Stimulated activated CD4-positive, alpha-beta T cell treated with anti-CD3 and anti-CD28 coated beads, Interleukin-4, amount 100 ng/mL, for 24 hours (primary cell): ENCODE measurements around the gene CLSTN1.
A peak's percentile ranks its signal among the peaks of the same experiment; 100 is the strongest.

Experiments used
- DNase-seq: peaks from one replicate; pipeline ENCODE4 v3.0.0-alpha.2; 2020

Gene CLSTN1

DNA sequence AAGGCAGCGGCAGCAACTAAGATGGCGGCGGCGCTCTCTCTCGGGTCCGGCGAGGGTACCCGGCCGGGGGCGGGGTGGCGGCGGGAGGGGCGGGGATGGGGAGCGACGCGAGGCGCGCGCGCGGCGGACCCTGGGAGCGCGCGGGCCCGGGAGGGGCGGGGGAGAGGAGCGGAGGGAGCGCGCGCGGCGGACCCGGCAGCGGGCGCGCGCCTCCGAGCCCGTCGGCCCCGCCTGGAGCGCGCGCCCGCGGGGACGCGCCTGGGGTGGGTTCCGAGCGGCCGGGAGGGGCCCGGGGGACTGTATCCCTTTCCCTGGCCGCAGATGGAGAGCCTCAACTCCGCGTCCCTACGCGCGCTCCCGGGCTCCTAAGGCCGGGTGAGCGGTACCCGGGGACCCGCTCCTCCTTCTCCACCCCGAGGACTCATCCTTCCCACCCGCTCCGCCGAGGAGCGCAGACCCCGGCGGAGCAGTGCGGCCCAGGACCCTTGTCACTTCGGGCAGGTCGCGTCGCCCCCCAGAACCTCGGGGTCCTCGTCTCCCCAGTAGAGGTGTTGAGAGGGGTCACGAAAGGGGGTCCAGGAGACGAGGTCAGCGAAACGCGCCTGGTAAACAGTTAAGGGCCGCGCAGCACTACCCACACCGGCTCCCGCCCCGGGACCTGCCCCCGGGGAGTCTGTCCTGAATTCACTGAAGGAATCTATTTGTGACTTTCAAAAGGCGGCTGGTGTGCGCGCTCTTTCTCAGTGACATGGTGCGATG, at the start of gene CLSTN1:
Gene CLSTN1 (minus strand): TSS at position 23 of the 759 bp plus-strand sequence. CDS start 232 bp downstream, outside the sequence.
- DNase-seq = peak; percentile 88

DNA sequence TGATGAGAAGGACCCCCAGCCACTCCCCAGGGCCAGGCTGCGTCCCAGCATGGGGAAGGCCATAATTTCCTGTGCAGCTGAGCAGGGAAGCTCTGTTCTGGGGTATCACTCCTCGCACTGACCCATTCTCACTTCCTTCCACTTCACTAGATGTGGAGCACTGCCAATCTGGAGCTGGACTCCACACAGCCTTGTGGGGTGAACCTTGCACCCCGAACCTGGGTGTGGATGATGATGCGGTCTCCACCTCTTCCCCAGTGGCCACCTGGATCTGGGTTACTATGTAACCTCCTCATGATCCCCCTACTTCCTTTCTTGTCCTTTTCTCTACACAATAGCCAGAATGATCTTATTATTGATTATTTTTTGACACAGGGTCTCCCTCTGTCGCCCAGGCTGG, 49.6 kb upstream of the CLSTN1 start:
- no peak for DNase-seq

DNA sequence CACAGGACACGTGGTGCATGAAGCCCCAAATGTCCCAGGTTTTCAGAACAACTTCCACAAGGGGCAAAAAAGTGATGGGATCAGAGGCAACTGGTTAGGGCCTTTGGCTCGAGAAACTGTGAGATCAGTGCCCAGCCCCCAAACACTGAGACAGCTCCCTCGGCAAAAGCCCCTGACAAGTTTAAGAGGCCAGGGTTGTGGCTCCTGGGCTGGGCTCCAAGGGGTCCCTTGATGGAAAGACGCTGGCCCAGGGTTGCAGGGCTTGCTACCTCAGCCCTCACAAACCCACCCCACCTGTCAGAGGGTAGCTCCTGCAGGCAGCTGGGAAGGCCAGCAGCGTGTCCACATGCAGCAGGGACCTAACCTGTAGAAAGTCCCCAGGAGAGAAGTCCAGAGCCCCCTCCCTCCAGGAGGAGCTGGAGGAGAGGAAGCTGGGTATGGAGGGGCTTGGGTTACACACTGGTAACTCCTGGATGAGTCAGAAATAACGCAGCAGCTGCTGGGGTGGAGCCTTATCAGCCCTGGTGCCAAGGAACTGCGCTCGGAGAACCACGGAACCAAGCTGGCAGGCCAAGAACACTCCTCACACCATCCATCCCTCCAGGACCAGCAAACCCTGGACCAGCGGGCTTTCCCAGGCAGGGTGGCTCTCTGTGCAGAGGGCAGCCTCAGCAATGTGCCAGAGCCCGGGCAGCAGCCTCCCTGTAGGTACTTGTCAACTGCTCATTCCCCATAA, 48.8 kb upstream of the CLSTN1 start:
- DNase-seq = no peak

DNA sequence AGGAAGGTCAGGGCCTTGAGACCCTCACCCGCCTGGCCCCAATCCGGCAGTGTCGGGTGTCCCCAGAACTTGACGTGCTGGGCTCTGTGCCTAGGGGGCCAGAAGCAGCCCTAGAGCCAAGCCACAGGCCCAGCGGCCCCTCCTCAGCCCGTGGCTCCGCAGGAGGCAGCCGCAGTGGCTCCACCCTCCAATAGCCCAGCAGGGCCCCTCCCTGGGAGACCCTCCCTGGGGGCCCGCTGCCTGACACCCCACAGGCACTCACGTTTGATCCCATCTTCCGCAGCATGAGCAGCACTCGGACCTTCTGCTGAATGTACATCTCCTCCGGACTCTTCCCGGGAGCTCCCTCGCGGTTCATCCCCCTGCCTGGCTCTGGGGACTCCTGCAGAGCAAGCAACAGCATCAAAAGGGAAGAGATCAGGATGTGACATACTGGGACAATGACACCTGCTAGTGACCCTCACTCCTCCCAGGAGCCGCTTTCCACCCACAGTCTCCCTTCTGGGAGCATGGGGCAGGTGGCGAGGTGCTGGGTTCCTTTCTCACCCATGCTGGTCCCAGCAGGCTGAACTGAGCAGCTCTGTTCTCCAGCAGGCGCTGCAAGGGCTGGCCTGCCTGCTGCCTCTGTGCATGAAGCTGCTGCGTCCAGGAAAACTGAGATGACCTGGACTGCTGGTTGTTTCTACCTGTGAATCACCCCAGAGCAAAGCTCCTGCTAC, 48.1 kb upstream of the CLSTN1 start:
- no peak for DNase-seq

DNA sequence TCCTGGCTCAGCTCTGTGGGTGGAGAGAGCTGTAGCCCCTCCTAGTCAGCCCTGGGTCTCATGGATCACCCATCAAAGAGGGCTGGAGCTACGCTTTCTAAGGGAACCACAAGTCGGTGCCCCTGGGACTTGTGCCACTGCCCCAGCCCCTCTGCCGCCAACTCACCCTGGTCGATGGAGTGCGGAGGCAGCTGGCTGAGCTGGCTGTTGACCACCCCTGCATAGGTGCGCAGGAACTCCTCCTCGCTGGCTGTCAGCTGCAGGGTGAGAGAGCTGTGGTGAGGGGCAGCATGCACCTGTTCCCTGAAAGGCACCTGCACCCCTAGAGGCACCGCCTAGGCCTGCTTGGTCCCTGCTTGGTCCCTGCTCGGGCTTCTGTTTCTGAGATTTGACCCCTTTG, 47.3 kb upstream of the CLSTN1 start:
- no peak for DNase-seq

DNA sequence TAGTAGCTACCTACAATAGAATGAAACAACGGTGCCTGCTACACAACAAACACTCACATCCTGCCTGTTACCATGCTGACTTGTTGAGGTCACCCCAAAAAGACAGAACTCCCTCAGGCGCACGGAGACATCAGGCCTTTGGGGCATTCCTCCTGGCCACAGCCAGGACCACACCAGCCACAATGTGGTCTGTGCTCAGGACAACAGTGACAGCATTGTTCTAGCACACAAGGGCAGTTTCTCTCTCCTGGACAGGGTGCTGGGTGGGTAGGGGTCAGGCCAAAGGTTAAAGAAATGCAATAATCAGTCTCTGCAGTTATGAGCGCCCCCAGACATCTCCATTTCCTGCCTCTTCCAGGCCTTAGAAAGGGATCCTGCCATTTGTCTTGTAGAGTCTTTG, 46.8 kb upstream of the CLSTN1 start:
- no peak for DNase-seq

DNA sequence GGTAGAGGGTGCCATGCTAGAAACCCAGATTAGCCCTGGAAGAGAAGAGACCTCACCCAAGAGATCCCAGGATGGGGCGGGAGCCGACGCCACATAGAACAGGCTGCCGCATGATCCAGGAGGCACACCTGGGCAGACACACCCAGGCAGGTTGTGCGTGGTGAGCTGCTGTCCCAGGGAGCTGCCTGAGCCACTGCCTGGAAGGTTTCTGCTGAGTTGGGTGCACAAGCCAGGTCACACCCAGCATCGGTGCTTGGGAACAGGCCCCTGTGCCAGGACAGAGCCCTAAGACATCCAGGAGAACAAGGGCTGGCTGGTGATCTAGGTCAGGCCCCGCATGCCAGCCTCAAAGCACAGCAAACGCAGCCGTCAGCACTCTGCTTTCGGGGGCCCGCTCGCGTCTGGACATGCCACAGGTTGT, 46.1 kb upstream of the CLSTN1 start:
- DNase-seq = no peak

DNA sequence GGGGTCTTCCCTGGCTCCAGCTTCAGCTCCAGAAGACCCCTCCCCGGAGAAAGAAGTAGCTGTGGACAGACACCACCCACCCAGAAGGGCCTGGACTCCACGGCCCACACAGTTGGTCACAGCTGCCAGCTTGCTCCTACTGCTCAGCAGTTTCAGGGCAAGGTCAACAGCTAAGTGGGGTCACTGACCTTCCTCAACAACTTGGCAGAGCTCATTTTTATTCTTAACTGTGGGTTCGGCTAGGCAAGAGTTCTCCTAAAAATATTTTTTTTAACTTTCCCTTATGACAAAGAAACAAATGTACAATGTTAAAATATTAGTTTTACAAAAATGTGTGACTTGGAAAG, 44.5 kb upstream of the CLSTN1 start:
- DNase-seq = no peak

DNA sequence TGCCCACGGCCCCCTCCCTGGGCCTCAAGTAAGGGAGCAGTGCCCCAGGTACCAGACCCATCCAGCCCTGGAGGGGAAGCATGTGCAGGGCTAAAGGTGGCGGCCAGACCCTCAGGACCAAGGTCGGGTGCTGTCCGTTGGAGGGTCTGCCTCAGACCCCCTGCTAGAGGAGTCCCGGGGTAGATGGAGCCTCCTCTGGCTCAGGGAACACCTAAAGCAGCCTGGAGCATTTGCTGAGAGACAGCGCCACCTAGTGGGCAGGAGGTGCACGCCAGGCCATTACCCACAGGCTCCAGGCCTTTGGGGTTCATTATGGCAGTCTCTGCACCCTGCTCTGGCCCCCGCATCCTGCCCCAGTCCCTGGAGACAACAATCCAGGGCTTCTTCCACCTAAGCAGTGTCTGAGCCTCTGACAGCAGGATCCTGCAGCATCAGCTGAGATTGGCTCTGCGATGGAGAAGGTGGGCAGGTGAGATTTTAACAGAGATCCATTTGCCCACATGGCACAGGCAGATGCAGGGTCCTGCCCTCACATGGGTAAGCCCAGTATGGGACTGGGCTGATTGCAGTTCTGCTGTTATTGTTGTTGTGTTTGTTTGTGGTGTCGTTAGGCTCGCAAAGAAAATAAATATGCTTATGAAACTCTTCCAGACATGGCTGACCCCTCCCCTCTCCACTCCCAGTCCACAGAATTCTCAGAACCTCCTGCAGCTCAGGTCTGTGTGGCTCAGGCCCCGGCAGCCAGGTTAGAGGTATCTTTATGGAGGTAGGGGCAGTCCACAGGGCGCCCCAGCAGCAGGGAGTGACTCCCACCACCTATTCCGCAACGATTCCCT, 43.9 kb upstream of the CLSTN1 start:
- peak; percentile 90 for DNase-seq

DNA sequence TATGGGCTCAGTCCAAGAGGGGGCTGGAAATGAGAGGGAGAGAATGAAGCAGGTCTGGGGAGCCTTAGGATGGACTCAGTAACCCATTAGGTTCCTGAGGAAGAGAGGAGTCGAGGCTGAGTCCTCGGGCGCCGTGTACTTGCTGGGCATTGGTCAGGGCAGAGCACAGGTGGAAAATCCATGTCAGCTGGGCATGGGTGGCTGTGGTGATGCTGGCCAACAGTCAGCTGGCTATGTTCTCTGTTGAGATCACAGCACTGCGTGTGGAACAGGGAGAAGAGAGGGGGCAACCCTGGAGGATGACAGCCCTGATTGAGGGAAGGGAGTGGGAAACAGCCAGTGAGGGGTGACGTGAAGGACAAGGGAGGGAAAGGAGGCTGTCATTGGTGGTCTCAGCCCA, 43.1 kb upstream of the CLSTN1 start:
- no peak for DNase-seq

DNA sequence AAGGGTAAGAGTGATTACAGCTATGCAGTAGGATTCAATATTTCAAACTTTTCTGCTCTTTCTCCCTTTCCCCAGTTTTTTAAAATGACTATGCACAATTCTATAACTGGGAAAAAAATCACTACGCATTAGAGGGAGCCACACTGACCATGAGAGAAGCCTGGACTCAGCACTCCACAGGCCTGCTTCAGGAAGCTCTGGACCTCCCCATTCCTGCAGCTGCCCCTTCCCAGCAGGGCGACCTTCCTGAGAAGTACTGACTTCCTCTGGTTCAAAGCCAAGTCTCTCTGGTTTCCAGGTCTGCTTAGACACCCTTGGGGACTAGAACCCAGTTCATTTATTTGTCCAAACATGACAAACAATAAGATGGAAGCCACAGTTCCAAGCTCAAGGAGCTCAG, 42.0 kb upstream of the CLSTN1 start:
- no peak for DNase-seq

- DNase-seq = no peak
Observed at GRCh38 chr1:9863371-9863770, 39.6 kb upstream of the CLSTN1 start.

DNA sequence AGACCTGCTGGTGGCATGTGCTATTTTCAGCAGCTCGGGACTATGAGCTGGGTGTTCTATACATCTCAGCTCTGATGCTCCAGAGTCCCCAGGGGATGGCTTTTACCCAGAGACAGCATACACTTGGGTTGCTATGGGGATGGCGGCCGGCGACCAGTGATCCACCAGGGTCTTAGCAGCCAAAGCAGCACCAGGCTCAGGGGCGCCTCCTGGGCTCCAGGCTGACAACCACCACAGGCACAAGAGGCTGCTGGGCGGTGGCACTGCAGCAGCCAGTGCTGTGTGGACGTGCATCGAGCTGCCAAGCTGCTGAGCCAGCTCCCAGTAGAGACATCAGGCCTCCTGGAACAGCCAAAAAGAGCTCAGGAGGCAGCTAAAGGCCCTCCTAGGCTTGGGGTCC, 37.6 kb upstream of the CLSTN1 start:
- DNase-seq = no peak

DNA sequence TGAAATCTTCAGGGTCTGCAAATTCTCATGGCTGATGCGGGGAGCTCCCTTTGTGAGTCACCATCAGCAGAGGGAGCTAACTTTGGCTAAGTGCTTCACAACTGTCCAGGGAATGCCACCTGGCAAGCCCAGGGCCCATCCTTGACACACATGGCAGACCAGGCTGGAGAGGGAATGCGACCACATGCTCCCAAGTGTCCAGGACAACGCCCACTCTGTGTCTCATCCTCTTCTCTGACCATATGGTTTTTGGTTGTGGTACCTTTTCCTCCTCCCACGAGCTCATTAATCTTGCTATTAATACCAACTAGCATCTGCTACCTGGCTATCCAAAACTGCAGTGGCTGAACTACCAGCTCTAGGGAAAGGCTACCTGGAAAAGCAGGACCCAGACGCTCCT, 37.1 kb upstream of the CLSTN1 start:
- DNase-seq = no peak

DNA sequence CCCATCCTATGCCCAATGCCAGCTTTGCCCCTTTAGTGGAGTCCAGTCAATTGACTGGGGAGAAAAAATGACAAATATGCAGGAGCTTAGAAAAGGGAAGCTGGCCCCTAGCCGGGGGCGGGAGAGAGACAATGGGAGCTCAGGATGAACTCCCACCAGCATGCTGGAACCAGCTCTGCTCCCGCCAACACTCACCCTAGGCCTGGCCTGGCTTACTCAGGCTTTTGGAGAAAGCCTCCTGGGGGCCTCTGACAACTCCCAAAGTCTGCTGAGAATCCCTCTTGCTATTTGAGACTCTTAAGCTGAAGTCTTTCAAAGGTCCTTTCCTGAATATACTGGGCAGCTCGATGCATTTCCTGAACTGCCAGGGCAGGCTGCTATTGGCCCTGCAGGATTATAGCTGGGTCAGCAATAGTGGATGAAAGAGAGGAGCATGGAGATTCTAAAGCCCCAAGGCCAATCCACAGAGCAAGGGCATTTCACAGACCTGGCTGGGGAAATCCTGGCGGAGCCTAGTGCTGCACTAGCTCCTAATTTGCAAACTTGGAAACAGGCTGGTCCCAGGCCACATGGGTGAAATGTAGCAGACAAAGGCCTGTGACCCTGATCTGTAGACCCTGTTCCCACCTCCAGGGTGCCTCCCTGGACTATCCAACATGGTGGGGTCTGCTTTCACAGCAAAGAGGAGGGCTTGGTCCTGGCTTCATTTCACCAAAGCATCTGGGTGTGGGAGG, 35.7 kb upstream of the CLSTN1 start:
- DNase-seq = no peak

DNA sequence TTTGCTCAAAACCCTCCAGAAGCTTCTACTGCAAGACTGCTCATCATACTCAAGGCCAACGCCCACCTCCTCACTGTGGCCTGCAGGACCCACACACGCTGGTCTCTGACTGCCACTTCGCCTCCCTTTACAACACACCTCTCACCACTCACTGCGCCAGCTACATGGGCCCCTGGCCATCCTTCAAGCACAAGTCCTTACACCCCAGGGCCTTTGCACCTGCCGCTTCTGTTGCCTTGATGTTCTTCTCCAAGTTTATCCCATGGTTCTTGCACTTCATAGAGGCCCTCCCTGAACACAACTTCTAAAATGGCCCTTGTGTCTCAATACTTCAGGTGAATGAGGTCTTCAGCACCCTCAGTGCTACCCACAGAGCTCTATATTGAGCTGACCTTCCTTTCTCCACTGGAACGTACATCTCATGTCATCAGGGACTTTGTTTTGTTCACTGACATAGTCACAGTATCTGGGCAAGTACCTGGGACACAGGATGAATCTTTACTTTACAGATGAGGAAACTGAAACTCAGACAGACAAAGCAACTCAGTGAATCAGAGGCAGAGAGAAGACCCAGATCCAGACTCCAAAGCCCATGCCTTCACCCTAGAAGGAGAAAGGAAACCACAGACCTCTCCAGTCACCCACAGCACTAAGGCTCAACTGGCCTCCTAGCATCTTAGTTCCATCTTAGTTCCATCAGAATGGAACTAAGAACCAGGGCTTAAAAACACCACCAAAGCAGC, 34.7 kb upstream of the CLSTN1 start:
- no peak for DNase-seq

DNA sequence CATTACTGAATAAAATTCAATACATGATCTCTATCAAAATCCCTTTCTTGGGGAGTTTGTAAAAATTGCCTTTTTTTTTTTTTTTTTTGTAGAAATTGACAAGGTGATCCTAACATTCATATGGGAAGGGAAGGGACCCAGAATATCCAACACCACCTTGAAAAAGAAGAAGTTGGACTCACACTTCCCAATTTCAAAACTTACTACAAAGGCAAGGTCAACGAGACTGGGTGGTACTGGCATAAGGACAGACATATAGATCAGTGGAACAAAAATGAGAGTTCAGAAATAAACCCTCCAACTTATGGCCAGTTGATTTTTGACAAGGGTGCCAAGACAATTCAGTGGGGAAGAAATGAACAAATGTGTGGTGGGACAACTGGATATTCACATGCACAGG, 31.4 kb upstream of the CLSTN1 start:
- no peak for DNase-seq

DNA sequence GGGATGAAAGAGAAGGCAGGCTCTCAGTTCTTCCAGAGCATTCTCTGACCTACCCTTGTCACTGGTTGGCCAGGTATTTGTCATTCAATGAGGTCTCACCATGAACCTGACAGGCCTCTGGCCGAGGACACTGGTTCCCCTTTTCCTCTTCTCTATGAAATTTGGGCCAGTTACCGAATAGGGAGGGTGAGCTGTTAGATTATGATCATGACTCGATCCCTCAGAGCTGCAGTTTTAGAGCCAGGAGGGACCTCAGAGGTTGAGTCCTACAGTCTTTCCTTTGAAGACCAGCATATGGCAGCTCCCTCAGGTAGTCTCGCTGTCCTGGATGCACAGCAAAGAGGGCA, 29.5 kb upstream of the CLSTN1 start:
- no peak for DNase-seq

GRCh38 chr1:9852410-9853248, 28.9 kb upstream of the CLSTN1 start:
- no peak for DNase-seq

DNA sequence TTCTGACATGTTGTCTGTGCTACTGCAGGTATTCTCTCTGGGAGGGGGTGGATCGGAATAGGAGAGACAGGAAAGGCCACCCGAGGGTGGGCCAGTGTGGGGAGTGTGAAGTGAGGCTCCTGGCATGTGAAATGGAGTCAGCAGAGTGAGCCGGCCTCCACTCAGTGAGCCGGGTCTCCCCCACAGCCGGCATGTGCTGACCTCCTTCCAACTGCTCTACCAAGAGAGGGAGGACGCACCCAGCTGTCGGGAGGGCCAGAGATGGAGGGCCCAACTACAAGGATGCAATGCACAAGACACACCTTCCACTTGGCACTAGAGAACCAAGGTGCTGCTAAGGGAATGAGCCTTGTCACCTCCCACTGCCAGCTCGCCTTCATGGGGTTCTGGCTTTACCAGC, 28.2 kb upstream of the CLSTN1 start:
- DNase-seq = no peak
